Dedifferentiated amniotic fluid mesenchymal stem cell (primary cell): ENCODE results near the gene HNRNPU.

Experiments used
- DNase-seq: peaks from one replicate; pipeline ENCODE4 v3.0.0-alpha.2; 2016; ENCODE audit errors: extremely low spot score

Gene HNRNPU

DNA sequence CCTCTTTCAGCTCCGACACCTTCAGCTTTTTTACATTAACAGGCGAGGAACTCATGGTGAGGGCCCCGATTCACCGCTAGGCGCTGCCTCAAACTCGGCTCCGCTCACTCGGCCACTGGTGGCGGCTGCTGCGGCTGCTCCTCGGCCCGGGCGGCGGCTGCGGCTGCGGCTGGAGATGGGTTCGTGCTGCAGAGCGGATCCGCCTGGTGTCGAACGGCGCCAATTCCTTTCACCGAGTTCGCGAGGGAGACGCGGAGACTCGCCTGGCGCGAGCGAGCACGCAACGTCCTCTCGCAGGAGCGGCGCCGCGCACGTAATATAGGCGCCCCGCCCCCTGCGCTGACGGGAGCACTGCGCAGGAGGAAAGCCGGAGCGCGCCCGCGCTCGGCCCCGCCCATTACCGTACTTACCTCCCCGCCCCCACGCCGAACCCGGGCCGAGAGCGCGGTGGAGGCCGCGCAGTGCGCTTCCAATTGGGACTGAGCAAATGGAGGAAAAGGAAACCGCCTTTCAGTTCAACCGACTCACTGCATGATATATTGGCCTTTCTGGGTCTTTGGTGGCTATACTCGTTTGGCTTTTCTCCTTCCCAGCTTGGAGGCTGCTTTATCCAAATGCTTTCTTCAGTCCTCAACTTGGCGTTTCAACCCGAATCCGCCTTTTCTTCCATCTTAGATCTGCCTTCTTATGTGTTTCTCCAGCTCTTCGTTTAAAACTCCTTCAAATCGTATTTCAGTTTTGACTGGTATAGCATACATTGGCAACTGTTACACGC lies at the start of gene HNRNPU:
Gene HNRNPU, minus strand, starts transcription at position 291 of the 775 bp plus-strand sequence. Its CDS starts 236 bp downstream, at position 55.
- DNase-seq, result peak; percentile 94

DNA sequence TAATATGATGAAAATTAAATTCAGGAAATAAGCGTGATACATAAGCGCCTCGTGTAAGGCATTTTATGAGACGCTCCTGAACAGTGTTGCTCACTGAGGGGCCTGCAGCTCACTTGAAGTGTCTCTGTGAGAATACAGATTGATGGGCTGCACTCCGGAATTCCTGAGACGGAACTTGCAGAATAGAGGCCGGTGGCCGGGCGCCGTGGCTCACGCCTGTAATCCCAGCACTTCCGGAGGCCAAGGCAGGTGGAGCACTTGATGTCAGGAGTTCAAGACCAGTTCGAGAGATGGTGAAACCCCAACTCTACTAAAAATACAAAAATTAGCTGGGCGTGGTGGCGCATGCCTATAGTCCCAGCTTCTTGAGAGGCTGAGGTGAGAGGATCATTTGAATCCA lies 49.5 kb upstream of the HNRNPU start:
- no peak for DNase-seq

- DNase-seq, result no peak
Observed at GRCh38 chr1:244904119-244904518, 39.8 kb upstream of the HNRNPU start.

DNA sequence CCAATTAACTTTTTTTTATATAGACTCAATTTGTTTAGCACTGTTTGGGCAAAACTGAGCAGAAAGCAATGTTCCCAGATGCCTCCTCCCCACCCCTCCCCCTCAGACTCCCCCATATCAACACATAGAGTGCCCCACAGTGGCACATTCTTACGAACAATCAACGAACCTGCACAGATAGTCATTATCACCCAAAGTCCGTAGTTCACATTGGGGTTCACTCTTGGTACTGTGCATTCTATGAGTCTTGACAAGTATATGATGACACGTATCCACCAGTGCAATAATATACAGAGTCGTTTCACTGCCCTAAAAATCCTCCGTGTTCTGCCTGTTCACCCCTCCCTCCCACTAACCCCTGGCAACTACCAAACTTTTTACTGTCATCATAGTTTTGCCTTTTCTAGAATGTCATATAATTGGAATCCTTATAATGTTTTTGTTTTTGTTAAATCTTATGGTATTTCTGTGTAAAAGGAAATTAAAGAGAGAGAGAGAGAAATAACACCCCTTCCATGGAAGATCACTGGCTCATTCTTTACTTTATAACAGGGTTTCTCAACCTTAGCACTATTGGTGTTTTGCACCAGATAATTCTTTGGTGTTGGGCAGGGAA lies 37.2 kb upstream of the HNRNPU start:
- no peak for DNase-seq

DNA sequence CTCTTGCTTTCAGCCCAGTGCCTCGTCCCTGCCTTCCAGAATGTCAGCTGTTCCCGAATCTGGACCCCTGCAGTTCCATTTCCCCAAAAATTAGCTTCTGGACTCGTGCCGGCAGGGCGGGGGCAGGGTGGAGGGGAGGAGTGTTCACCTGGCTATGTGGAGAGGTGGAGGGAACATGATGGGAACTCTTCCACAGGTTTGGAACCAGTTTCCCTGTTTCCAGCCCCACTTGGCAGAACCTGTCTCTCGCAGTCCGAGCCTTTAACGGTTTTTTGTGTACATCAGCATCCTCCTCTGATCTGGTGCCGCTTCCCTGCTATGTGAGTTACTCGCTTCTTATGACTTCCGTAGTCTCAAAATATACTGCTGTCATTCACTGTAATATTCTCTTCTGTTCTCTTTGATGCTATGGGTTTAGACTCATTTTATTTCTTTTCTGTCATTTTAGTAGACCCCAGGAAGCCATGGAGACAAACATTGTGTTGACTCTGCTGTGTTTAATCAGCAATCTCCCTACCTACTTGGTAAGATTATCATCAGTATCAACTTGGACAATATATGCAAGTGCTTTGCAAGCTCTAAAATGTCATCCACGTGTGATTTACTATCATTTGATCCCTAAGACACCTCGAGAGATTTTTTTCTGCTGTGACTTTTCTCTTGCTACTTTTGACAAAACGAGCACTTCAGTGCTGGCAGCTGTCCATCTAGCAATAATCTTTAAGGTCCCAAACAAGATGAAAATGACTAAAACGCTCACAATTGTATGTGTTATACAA lies 33.3 kb upstream of the HNRNPU start:
- no peak for DNase-seq

DNA sequence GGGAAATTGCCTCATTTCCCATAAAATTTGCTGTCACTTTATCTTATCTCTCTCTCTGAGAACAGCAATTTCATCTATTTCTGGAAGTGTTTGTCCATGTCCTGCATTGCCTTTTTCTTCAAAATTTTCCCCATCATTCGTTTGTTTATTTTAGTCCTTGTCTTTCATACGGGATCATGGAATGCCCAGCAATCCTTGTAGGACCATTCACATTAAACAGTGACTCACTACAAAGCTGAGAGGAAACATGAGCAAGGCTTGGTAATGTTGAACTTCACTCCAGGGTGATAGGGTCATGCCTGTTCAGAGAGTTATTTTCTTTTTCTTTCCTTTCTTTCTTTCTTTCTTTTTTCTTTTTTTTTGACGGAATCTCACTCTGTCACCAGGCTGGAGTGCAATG lies 32.2 kb upstream of the HNRNPU start:
- DNase-seq, result peak; percentile 61

DNA sequence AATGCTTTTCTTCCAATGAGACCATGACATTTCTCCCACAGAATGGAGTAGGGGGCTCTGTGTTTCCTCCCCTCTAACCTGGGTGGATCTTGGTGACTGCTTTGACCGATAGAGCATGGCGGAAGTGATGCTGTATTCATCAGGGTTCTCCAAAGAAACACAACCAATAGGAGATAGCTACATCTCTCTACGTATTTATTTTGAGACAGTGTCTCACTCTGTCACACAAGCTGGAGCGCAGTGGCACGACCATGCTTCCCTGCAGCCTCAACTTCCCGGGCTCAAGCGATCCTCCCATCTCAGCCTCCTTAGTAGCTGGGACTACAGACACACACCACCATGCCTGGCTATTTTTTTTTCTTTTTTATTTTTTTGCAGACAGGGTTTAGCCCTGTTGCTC lies 29.5 kb upstream of the HNRNPU start:
- DNase-seq, result no peak

DNA sequence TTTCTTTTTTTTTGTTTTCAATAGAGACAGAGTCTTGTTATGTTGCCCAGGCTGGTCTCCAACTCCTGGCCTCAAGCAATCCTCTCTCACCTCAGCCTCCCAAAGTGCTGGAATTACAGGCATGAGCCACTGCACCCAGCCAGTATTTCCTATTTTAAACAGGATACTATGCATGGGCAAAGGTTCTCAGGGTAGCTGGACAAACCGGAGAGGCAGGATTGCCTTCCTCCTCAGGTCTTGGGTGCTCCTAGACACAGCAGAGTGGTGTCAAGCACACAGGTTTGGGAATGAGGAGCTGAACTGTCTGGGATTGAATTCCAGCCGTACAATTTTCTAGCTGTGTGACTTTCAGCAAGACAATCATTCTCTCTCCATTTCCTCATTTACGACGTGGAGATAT lies 22.9 kb upstream of the HNRNPU start:
- DNase-seq, result no peak

DNA sequence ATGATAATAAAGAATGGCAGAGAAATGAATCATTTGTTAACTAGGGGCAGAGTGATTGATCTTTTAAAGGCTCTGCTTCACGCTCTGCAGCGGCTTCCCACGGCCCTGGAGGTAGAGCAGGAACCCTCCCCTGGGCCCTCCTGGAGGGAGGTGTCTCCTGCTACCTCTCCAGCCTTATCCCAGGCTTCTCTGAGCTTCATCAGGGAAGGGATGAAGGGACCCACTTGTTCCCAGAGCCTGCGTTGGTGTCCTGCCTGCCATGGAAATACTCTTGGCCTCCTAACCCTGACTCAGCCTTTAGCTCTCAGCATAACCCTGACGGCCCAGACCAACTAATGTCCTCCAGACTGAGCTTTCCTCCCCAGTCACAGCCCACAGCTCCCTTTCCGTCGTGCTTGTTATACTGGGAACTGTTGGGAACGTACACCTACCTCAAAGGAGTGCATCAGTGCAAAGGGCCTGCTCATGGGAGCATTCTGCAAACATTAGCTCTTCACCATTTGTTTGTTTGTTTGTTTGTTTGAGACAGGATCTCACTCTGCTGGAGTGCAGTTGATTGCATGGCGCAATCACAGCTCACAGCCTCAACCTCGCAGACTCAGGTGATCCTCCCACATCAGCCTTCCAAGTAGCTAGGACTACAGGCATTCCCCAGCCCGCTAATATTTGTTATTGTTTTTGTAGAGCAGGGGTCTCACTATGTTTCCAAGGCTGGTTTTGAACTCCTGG lies 17.4 kb upstream of the HNRNPU start:
- DNase-seq, result no peak

DNA sequence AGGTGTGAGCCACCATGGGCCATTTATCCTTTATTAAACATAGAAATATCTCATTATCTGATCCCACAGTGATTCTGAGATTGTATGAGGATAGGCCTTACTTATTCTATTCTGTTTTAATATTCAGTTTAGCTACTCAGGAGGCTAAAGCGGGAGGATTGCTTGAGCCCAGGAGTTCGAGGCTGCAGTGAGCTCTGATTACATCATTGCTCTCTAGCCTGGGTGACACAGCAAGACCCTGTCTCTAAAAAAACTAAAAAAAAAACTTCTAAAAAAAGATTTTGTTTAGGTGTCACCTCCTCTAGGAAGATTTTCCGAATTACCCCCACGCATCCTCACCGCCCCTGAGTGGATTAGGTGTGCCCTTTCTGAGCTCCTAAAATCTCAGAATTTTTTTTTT lies 14.3 kb upstream of the HNRNPU start:
- DNase-seq, result no peak

GRCh38 chr1:244876228-244876910 lies 12.0 kb upstream of the HNRNPU start:
- DNase-seq, result no peak

DNA sequence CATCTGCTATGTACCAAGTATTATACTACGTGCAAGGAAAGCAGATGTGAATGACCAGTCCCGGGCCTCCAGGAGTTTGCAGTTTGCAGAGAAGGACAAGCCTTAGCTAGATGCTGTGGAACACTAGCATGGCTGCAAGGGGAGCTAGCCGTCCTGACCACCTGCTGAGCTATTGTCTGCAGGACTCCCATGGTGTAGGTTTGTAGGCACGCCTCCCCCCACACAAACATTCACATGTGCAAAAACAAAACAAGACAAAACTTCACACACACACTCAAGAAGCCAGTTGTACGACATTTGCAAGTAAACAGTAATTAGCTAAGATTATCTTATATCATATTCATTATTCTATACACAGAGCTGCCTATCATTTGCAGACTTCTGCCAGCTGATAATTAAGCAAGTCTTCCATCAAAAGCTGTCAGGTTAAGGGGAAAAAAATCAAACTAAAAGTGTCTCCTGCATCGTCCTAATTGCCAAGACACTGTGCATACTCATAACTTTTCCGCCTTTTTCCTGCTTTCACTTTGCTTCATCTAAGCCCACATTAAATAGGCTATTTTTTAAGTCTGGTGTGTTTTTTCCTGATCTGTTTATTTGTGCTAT lies 10.7 kb upstream of the HNRNPU start:
- DNase-seq, result no peak

DNA sequence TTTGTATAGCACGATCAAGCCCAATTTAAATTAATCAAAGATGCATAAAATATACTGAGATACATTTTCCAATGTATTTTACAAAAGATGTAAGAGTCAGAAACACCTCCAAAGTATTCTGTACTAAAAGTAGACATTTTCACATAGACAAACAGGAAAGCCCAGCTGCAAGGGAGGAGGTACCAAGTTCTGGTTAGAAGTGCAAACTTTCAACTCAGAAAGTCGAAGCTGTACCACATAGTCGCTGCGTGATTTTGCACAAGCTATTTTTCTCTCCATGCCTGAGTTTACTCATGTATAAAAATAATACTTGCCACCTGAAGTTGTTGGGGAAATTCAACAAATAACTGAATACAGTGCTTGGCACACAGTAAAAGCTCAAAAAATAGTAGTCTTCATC lies 5.6 kb upstream of the HNRNPU start:
- DNase-seq, result no peak

DNA sequence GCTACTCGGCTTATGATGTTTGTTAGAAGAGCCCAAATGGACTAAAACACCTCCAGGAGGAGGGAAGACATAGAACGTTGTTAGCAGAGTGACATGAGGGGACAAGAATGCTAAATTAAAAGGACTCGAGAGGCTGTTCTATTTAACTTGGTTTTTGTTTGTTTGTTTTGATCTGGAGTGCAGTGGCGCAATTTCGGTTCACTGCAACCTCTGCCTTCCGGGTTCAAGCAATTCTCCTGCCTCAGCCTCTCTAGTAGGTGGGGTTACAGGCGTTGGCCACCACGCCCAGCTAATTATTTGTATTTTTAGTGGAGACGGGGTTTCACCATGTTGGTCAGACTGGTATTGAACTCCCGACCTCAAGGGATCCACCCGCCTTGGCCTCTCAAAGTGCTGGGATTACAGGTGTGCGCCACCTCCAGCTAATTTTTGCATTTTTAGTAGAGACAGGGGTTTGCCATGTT lies 5.1 kb upstream of the HNRNPU start:
- no peak for DNase-seq

- DNase-seq, result no peak
Observed at GRCh38 chr1:244868484-244869363, 4.4 kb upstream of the HNRNPU start.

DNA sequence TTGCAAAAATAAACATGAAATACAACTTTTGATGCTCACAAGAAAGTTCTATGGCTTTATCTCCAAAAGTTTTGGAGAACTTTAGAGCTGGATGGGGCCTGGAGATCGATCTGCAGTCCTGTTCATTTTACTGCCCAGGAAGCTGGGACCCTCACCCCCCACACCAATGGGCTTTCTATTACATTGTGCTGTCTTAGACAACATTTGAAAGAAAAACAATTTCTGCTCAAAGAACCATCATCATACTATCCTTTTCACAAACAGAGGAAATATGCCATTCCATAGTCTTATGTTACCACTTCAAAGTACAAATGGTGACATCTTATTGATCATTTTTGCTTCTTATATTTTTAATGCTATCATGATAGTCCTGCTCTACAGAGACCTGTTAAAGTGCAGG lies 2.0 kb upstream of the HNRNPU start:
- DNase-seq, result no peak

GRCh38 chr1:244865820-244866219 lies 1.5 kb upstream of the HNRNPU start:
- no peak for DNase-seq

- DNase-seq, result no peak
Observed at GRCh38 chr1:244865028-244865371, 657 bp upstream of the HNRNPU start.

DNA sequence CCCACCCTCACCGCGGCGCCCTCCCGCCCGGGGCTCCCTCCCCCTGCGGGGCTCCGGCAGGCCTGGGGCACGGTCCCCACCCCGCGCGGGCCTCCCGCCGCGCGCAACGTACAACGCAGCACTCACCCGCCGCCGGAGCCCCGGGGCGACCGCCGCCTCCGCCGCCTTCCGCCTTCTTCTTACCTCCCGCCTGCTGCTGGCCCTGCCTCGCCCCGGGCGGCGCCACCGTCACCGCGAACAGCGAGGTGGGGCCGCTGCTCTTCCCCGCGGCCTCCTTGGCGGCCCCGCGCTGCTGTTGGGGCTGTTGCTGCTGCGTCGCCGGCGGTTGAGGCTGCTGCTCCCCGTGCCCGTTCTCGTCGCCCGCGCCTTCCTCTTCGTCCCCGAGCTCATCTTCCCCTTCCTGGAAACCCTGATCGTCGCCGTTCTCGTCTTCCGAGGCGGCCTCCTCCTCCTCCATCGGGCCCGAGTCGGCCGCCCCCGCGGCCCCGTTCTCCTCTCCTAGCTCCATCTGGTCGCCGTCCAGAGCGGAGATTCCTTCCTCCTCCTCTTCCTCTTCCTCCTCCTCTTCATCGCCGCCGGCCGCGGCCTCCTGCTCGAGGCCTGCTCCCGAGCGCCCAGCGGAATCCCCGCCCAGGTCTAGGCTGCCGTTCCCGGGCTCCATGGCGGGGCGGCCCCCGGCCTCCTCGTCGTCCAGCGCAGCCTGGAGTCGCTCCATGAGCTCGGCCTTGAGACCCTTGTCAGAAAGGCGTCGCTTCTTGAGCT lies 671 bp downstream of the HNRNPU start:
- DNase-seq, result no peak
